ENCODE results near the gene RAPGEF1. TPM values are rescaled to one million over a fixed set of nuclear protein-coding genes. Genes with fewer than 3 reads are reported as not detected.

The RAPGEF1 gene
- total RNA-seq, 1 experiment from 2014 or later = 82.0 TPM

GRCh38 chr9:131598121-131598520 lies 141.8 kb downstream of the RAPGEF1 start:
- no peak overlapping the region for H3K4me3 ChIP-seq
- H3K36me3 ChIP-seq = peaks cover 34% of the 10 kb centered on the region
- H3K27ac ChIP-seq = no peak overlapping the region
- DNase-seq = no peak
- H3K27me3 ChIP-seq = no peaks in the 10 kb centered on the region
- peaks cover 7% of the 10 kb centered on the region for H3K4me1 ChIP-seq
- no peaks in the 10 kb centered on the region for H3K9me3 ChIP-seq (replicated peaks)

- Histone ChIP-seq H3K9me3 (replicated peaks) (no peaks in the 10 kb centered on the region), H3K36me3 (peaks cover 33% of the 10 kb centered on the region)
- DNase-seq = no peak
Measured at GRCh38 chr9:131597246-131597645, 142.6 kb downstream of the RAPGEF1 start.

GRCh38 chr9:131596430-131596743 lies 143.5 kb downstream of the RAPGEF1 start:
- DNase-seq = no peak
- Histone ChIP-seq H3K36me3 (peaks cover 33% of the 10 kb centered on the region), H3K27ac (no peak overlapping the region), H3K4me3 (no peak overlapping the region), H3K27me3 (no peaks in the 10 kb centered on the region), H3K9me3 (replicated peaks) (no peaks in the 10 kb centered on the region), H3K4me1 (peaks cover 24% of the 10 kb centered on the region)

More at GRCh38 chr9:131597246-131597645, 142.6 kb downstream of the RAPGEF1 start:
- H3K4me1 ChIP-seq = peaks cover 16% of the 10 kb centered on the region
- no peak overlapping the region for H3K4me3 ChIP-seq
- no peak overlapping the region for H3K27ac ChIP-seq
- H3K27me3 ChIP-seq = no peaks in the 10 kb centered on the region

- H3K9me3 ChIP-seq (replicated peaks) = no peaks in the 10 kb centered on the region
- no peak overlapping the region for H3K4me3 ChIP-seq
- no peaks in the 10 kb centered on the region for H3K27me3 ChIP-seq
- H3K36me3 ChIP-seq = peaks cover 34% of the 10 kb centered on the region
- no peak for DNase-seq
- no peak overlapping the region for H3K27ac ChIP-seq
- peaks cover 30% of the 10 kb centered on the region for H3K4me1 ChIP-seq
Measured at GRCh38 chr9:131595696-131596429, 144.0 kb downstream of the RAPGEF1 start.

- Histone ChIP-seq H3K4me3 (no peak overlapping the region), H3K9me3 (replicated peaks) (no peaks in the 10 kb centered on the region), H3K27me3 (no peaks in the 10 kb centered on the region), H3K36me3 (peaks cover 37% of the 10 kb centered on the region), H3K27ac (no peak overlapping the region), H3K4me1 (peaks cover 31% of the 10 kb centered on the region)
- DNase-seq = no peak
Measured at GRCh38 chr9:131594906-131595665, 144.8 kb downstream of the RAPGEF1 start.

- no peak for DNase-seq
- peaks cover 39% of the 10 kb centered on the region for H3K36me3 ChIP-seq
- H3K27ac ChIP-seq = no peak overlapping the region
Measured at GRCh38 chr9:131593936-131594665, 145.8 kb downstream of the RAPGEF1 start.

GRCh38 chr9:131593091-131593820 lies 146.6 kb downstream of the RAPGEF1 start:
- DNase-seq = peak; percentile 42 to 44
- Histone ChIP-seq H3K4me3 (no peak overlapping the region), H3K36me3 (peaks cover 43% of the 10 kb centered on the region), H3K9me3 (replicated peaks) (no peaks in the 10 kb centered on the region), H3K27ac (peak overlapping the region; percentile 99), H3K27me3 (no peaks in the 10 kb centered on the region), H3K4me1 (peaks cover 31% of the 10 kb centered on the region)

More at GRCh38 chr9:131593936-131594665, 145.8 kb downstream of the RAPGEF1 start:
- Histone ChIP-seq H3K4me3 (no peak overlapping the region), H3K9me3 (replicated peaks) (no peaks in the 10 kb centered on the region), H3K27me3 (no peaks in the 10 kb centered on the region), H3K4me1 (peaks cover 31% of the 10 kb centered on the region)

- no peaks in the 10 kb centered on the region for H3K9me3 ChIP-seq (replicated peaks)
- no peaks in the 10 kb centered on the region for H3K27me3 ChIP-seq
- peaks cover 31% of the 10 kb centered on the region for H3K4me1 ChIP-seq
- peak overlapping the region; percentile 99 for H3K27ac ChIP-seq
- H3K4me3 ChIP-seq = no peak overlapping the region
- H3K36me3 ChIP-seq = peaks cover 35% of the 10 kb centered on the region
- no peak for DNase-seq
Measured at GRCh38 chr9:131591845-131592208, 148.0 kb downstream of the RAPGEF1 start.

- DNase-seq = peak; percentile 95 to 96
- Histone ChIP-seq H3K4me3 (no peak overlapping the region), H3K4me1 (peaks cover 31% of the 10 kb centered on the region), H3K9me3 (replicated peaks) (no peaks in the 10 kb centered on the region), H3K27ac (peak overlapping the region; percentile 99), H3K36me3 (peaks cover 33% of the 10 kb centered on the region), H3K27me3 (no peaks in the 10 kb centered on the region)
Measured at GRCh38 chr9:131590907-131591844, 148.7 kb downstream of the RAPGEF1 start.

GRCh38 chr9:131590449-131590848 lies 149.4 kb downstream of the RAPGEF1 start:
- peaks cover 31% of the 10 kb centered on the region for H3K4me1 ChIP-seq
- H3K27me3 ChIP-seq = no peaks in the 10 kb centered on the region
- no peaks in the 10 kb centered on the region for H3K9me3 ChIP-seq (replicated peaks)
- peaks cover 26% of the 10 kb centered on the region for H3K36me3 ChIP-seq
- DNase-seq = no peak
- no peak overlapping the region; the same call in 1 of the 2 replicates for H3K27ac ChIP-seq
- H3K4me3 ChIP-seq = no peak overlapping the region

GRCh38 chr9:131589993-131590392 lies 149.9 kb downstream of the RAPGEF1 start:
- DNase-seq = no peak

GRCh38 chr9:131589124-131589711 lies 150.7 kb downstream of the RAPGEF1 start:
- H3K9me3 ChIP-seq (replicated peaks) = no peaks in the 10 kb centered on the region
- peaks cover 31% of the 10 kb centered on the region for H3K36me3 ChIP-seq
- peaks cover 31% of the 10 kb centered on the region for H3K4me1 ChIP-seq
- no peaks in the 10 kb centered on the region for H3K27me3 ChIP-seq
- no peak overlapping the region for H3K27ac ChIP-seq
- H3K4me3 ChIP-seq = no peak overlapping the region
- no peak for DNase-seq

More at GRCh38 chr9:131589993-131590392, 149.9 kb downstream of the RAPGEF1 start:
- Histone ChIP-seq H3K27ac (no peak overlapping the region), H3K27me3 (no peaks in the 10 kb centered on the region), H3K4me1 (peaks cover 31% of the 10 kb centered on the region), H3K9me3 (replicated peaks) (no peaks in the 10 kb centered on the region), H3K36me3 (peaks cover 23% of the 10 kb centered on the region), H3K4me3 (no peak overlapping the region)

- Histone ChIP-seq H3K27ac (no peak overlapping the region), H3K4me1 (peaks cover 26% of the 10 kb centered on the region), H3K36me3 (peaks cover 37% of the 10 kb centered on the region), H3K27me3 (no peaks in the 10 kb centered on the region), H3K9me3 (replicated peaks) (no peaks in the 10 kb centered on the region), H3K4me3 (no peak overlapping the region)
- DNase-seq = no peak
Measured at GRCh38 chr9:131588396-131588795, 151.5 kb downstream of the RAPGEF1 start.
